ENCODE results near the gene B3GAT2.

DNA sequence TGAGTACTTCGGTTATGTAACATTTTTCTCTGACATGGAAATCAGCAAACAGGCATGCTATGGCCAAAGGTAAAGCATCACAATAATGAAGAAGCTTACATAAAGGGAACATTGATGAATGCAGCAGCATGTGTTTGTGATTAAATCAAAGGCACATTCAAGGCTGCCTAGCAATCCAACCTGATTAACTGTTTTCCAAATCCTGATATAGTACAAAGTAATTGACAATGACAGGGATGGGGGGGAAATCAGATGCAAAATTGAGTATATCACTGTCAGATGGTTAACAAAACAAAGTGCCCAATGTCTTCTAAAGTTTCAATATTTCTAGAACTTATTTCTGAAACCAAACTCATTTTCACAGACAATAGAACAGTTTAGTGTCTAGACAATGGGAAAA lies 39.2 kb upstream of the B3GAT2 start:
- TF ChIP-seq, protein P1, sequence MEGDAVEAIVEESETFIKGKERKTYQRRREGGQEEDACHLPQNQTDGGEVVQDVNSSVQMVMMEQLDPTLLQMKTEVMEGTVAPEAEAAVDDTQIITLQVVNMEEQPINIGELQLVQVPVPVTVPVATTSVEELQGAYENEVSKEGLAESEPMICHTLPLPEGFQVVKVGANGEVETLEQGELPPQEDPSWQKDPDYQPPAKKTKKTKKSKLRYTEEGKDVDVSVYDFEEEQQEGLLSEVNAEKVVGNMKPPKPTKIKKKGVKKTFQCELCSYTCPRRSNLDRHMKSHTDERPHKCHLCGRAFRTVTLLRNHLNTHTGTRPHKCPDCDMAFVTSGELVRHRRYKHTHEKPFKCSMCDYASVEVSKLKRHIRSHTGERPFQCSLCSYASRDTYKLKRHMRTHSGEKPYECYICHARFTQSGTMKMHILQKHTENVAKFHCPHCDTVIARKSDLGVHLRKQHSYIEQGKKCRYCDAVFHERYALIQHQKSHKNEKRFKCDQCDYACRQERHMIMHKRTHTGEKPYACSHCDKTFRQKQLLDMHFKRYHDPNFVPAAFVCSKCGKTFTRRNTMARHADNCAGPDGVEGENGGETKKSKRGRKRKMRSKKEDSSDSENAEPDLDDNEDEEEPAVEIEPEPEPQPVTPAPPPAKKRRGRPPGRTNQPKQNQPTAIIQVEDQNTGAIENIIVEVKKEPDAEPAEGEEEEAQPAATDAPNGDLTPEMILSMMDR (IDR thresholded peaks at IDR 0.05; ENCODE audit: low read depth, low read length): no peak
- no peak for TF ChIP-seq POLR2A (IDR thresholded peaks at IDR 0.05; ENCODE audit: extremely low read depth, insufficient read length)
- TF ChIP-seq, protein P2, sequence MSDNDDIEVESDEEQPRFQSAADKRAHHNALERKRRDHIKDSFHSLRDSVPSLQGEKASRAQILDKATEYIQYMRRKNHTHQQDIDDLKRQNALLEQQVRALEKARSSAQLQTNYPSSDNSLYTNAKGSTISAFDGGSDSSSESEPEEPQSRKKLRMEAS (IDR thresholded peaks at IDR 0.05; ENCODE audit: low read depth, low read length): no peak
- no peak for TF ChIP-seq MYC (IDR thresholded peaks at IDR 0.05; ENCODE audit: low read depth, low read length)
